Hindlimb muscle (tissue), 1 donor: ENCODE data around the gene CCL2. TPM values are rescaled to one million over a fixed set of nuclear protein-coding genes. Genes with fewer than 3 reads are reported as not detected.
"Not testable (repeated sequence)": the region's sequence is repeated elsewhere in the genome, so short reads cannot be mapped to it uniquely, and the experiment has no call there.

ENCODE experiments used
- DNase-seq: peaks from one replicate; pipeline ENCODE4 v3.0.0-alpha.2; 2013
- polyA plus RNA-seq: library from polyadenylated mRNA; unstranded; fragments of 120-200 nt; gene quantifications from one replicate; pipeline ENCODE4 v1.2.1, GENCODE V29; 2013; ENCODE audit not compliant: insufficient read length

CCL2 gene
- 32.6 TPM for polyA plus RNA-seq

DNA sequence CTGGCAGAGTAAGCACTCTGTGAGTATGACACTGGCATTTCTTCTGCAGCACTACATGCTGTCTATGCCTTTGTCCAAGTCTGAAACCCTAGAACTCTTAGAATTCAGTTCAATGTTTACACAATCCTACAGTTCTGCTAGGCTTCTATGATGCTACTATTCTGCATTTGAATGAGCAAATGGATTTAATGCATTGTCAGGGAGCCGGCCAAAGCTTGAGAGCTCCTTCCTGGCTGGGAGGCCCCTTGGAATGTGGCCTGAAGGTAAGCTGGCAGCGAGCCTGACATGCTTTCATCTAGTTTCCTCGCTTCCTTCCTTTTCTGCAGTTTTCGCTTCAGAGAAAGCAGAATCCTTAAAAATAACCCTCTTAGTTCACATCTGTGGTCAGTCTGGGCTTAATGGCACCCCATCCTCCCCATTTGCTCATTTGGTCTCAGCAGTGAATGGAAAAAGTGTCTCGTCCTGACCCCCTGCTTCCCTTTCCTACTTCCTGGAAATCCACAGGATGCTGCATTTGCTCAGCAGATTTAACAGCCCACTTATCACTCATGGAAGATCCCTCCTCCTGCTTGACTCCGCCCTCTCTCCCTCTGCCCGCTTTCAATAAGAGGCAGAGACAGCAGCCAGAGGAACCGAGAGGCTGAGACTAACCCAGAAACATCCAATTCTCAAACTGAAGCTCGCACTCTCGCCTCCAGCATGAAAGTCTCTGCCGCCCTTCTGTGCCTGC is at the start of gene CCL2:
Gene CCL2 (plus strand): TSS at position 635 of the 730 bp plus-strand sequence. CDS start 65 bp downstream, at position 700.
- DNase-seq = peak; percentile 90

- DNase-seq = no peak
Observed at GRCh38 chr17:34205401-34205800, 49.7 kb upstream of the CCL2 start.

- no peak for DNase-seq
Observed at GRCh38 chr17:34206569-34206968, 48.5 kb upstream of the CCL2 start.

GRCh38 chr17:34207572-34207971 is 47.5 kb upstream of the CCL2 start:
- DNase-seq = no peak

GRCh38 chr17:34218748-34219147 is 36.3 kb upstream of the CCL2 start:
- no peak for DNase-seq

DNA sequence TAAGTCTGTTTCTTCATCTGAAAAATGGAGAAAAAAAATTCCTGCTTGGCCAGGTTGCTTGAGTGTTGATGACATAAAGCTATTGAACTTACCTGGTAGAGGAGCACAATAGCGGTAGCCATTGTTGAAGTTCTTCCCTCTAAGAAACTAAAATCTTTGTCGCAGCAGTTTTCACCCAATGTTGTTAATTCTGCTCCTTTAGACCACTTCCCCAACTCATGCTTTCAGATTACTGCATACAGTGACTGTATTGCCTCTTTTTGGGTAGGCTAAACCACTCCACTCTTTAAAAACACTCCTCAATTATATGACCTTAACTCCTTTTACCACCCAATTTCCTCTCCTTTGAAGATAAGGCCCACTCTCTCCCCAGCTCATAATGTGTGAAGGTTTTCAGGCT is 35.7 kb upstream of the CCL2 start:
- no peak for DNase-seq

GRCh38 chr17:34220045-34220751 is 34.9 kb upstream of the CCL2 start:
- no peak for DNase-seq

- no peak for DNase-seq
Observed at GRCh38 chr17:34220752-34221395, 34.2 kb upstream of the CCL2 start.

DNA sequence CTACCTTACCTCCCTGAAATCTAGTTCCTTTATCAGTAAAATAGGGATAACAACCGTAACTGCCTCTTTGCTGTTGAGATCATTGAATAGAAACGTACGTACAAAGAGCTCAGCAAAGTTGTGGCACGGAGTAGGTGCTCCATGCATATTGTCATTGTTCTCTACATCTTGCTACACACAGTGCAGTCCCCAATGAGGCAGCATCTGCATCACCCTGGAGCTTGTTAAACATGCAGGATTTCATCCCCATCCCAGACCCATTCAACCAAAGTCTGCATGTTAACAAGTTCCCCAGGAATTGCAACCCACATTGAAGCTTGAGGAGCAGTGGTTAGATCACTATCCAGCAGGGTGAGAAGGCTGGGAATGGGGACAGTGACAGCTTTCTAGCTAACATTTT is 33.7 kb upstream of the CCL2 start:
- no peak for DNase-seq

DNA sequence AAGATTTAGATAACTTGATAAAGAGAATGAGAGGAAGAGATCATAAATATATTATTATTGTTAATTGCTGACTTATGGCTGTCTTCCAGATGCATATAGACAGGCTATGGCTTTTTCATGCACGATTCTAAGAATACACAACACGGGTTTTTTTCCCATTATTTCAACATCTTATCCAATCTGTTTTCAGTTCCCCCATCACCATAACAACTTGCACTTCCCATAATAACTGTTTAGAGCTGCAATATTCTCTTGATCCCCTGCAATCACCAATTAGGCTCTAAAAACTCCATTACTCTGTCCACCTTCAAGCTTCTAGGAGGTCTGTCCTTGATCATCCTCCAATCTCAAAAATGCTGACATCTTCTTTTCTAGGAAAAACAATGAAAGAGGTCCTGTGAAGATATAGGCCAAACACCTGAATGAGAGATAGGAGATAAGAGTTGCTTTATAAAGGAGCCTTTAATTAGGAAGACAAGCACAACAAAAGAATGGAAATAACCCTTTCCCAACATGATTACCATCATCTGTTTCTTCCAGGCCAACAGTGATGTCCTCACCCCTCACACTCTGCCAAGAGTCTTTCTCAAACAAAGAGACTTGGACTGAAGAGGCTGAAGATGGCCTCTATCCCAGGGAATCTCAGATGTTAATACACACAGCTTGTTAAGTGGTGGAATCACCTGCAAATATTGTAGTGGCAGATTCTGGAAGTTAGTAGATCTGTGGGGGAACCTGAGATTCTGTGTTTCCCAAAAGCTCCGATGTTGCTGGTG is 32.2 kb upstream of the CCL2 start:
- no peak for DNase-seq

DNA sequence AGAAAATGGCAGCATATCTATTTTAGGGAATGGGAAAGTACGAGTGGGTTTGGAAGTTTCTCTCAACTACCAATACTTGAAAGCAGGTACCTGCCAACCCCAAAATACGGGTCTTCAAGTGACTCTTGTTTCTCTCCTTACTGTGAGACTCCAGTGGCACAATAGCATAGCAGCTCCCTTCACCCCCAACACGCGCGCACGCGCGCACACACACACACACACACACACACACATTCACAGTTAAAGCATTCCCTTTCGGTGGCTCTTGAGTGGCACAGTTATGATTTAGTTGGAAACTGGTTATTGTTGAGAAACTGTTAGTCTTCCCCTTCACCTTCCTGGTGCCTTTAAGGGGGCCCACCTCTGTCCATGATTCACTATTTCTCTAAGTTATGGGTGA is 30.0 kb upstream of the CCL2 start:
- DNase-seq = no peak

- DNase-seq = no peak
Observed at GRCh38 chr17:34226011-34226743, 28.9 kb upstream of the CCL2 start.

GRCh38 chr17:34226744-34227034 is 28.4 kb upstream of the CCL2 start:
- no peak for DNase-seq

- DNase-seq = not testable (repeated sequence)
Observed at GRCh38 chr17:34227293-34227692, 27.8 kb upstream of the CCL2 start.

GRCh38 chr17:34227707-34228106 is 27.4 kb upstream of the CCL2 start:
- no peak for DNase-seq

DNA sequence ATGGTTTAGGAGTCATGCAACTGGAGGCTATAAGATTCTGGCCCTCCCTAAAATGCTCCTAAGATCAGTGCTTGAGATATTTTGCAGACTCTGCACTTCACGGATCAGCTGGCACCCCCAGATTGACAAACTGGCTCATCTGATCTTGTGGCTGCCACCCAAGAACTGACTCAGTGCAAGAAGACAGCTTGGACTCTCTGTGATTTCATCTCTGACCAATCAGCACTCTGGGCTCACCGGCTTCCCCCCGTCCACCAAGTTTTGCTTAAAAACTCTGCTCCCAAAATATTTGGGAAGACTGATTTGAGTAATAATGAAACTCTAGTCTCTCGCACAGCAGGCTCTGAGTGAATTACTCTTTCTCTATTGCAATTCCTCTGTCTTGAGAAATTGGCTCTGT is 26.3 kb upstream of the CCL2 start:
- no peak for DNase-seq

DNA sequence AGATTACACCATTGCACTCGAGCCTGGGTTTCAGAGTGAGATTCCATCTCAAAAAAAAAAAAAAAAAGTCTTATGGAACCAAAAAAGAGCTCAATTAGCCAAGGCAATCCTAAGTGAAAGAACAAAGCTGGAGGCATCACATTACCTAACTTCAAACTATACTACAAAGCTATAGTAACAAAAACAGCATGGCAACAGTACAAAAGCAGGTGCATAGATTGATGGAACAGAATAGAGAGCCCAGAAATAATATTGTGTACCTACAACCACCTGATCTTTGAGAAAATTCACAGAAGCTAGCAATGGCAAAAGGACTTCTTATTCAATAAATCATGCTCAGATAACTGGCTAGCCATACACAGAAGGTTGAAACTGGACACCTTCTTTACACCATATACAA is 24.7 kb upstream of the CCL2 start:
- DNase-seq = no peak

DNA sequence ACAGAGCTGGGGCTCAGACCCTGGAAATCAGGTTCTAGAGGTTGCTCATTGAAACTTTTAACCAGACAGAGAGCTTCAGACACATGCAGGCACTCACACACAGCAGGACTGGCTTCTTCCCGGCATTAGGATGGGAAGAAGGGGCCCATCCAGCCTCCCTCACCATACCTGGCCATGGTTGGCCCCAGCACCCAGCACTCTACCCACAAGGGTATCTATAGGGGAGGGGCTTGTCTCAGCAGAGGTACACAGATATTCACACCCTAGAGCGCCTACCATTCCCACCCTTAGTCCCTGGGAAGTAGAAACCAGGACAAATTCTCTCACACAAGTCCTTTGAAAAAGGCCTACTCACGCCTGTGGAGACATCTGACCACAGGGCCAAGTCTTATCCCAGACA is 20.5 kb upstream of the CCL2 start:
- DNase-seq = no peak

GRCh38 chr17:34235389-34236028 is 19.6 kb upstream of the CCL2 start:
- DNase-seq = peak; percentile 84

DNA sequence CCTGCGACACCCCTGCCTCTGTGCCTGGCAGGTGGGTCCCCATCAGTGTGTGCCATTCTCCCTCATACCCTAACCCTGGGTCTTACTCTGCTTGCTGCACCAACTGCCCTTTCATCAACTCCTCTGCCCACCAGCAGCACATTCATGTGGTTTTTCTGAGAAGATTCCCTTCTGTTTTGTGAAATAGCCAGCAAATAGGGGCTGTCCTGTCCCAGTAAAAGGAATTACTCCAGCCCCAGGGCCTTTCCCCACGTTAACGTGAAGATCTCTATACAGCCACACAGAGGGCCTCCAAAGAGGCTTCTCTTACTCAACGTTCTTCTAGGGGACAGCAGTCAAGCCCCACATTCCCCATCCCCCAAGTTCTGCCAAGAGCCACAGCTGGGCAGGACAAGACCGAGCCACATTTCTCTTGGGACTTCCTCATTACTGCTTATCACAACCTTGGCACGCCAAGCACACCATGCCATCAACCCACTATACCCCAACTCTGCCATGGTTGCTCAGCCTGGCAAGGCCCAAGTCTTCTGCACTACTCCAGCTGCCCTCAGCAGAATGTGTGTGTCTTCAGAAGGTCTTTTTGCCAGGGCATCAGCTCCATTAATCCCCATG is 18.7 kb upstream of the CCL2 start:
- no peak for DNase-seq

DNA sequence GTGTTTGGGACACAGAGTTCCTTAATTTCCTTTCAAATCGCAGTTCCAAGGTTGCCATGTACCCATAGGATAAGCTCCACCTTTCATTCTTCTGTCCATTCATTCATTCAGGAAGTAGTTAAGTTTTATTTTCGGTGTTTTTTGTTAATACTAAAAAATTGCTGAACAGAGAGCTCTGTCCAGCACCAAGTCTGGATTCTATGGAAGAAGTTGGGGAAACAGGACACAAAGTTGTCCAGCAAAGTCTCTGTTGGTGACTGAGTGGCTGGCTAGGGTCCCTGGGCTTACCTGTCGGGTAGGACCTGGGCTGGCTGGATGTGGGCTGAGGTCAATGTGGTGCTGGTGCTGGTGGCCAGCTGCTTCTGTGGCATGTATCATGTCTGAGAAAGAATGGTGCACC is 17.6 kb upstream of the CCL2 start:
- no peak for DNase-seq
